IPS DF 4.7 (cell line): ENCODE data around the gene EHBP1.

Experiments
- DNase-seq: peaks from one replicate; pipeline ENCODE4 v3.0.0-alpha.2; 2013; ENCODE audit warnings: low spot score; ENCODE audit errors: extremely low read depth

EHBP1 gene

GRCh38 chr2:62881162-62881795 lies 175.8 kb downstream of the EHBP1 start:
- DNase-seq = no peak

DNA sequence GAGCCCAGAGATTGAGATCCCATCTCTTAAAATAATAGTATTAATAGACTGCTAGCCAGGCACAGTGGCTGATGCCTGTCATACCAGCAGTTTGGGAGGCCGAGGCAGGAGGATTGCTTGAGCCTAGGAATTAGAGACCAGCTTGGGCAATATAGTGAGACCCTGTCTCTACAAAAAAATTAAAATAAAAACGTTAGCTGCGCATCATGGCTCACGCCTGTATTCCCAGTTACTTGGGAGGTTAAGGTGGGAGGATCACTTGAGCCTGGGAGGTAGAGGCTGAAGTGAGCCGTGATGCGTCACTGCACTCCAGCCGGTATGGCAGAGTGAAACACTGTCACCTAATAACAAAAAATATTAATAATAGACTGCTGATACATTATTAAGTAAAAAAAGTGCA lies 178.1 kb downstream of the EHBP1 start:
- no peak for DNase-seq

- no peak for DNase-seq
These were observed 178.6 kb downstream of the EHBP1 start for GRCh38 chr2:62884086-62884485.

DNA sequence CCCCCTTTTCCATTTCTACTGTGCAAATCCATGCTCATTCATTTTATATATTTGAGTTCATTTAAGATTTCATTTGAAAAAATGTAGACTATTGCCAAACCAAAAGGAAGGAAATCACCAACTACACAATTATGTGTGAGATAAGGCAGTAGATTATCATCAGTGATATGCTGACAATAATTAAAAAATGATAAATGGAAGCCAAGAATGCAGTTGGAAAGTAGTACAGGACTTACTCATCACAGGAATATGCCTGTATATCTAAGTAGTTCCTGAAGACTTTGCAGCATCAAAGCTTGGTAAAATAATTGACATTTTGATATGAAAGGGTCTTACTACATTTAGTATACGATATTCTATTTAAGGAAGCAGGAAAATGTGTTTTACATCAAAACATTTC lies 179.0 kb downstream of the EHBP1 start:
- no peak for DNase-seq

GRCh38 chr2:62894966-62895631 lies 189.6 kb downstream of the EHBP1 start:
- DNase-seq = no peak

DNA sequence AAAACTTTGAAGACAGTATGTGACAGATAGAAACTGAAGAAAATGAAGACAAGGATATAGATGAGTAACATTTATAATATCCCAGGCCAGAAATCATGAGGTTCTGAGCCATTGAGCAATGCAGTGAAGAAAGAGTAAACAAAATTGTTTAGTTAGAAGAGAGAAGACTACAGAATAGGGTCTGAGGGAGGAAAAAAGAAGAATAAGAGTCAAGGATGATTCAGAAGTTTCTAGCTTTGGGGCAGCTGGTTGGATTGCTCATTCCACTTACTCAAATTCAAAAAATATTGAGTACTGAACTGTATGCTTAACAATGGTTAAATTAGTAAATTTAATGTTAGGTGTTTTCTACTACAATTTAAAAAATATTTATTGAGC lies 190.1 kb downstream of the EHBP1 start:
- DNase-seq = no peak

DNA sequence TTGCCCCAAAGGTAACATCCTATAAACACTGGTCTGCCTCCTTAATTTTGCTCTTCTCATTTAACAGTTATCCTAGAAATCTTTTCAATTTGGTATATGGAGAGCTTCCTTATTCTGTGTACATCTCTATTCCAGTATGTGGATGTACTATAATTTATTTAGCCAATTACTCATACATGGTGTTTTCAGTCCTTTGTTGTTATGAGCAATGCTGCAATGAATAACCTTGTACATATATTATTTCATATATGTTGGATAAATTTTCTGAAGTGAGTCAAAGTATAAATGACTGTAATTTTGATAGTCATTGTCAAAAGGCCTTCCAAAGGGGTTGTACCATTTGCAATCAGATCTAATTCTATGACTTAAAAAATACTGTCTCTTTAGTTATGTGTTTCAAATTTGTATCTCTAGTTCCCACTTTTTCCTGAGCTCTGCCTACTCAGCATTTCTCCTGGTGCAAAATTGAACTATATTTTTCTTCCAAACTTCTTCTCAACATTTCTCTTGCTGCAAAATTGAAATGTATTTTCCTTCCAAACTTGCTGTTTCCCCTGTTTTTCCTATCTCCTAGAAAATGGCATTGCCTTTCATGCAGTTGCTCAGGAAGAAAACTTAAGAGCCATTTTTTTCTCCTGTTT lies 191.8 kb downstream of the EHBP1 start:
- DNase-seq = no peak

DNA sequence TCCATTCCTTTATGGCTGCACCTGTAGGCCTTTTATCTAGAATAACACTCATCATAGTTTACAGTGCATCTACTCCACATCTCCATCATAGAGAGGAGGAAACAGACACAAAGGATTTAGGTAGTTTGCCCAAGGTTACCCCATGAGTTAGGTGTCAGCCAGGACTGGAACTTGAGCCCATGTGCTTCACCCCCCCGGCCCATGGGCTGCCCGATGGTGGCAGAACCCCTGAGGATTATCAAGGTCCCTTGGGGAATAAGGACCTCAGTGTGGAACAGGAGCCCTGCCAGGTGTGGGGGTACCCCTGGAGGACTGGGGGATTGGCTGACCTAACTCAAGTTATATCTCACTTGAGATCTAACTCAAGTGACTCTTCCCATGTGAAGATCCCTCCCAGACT lies 198.8 kb downstream of the EHBP1 start:
- DNase-seq = no peak

GRCh38 chr2:62908145-62908544 lies 202.6 kb downstream of the EHBP1 start:
- no peak for DNase-seq

DNA sequence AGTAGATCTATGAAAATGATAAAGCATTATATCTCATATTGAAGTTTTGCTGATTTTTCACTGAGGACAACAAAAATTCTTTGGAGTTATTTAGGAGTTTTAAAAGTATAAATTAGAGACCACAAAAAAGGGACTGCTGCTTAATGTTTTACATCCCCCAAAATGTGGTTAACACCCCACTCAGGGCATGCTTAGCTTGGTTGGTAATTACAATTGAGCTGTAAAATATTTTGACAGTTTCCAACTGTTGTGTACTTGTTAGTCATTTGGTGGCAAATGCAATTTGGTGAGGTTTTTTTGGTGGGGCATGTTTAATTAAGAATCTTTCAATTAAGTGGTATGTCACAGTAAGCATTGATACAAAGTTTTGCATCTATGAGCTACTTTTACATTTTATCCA lies 207.8 kb downstream of the EHBP1 start:
- no peak for DNase-seq

DNA sequence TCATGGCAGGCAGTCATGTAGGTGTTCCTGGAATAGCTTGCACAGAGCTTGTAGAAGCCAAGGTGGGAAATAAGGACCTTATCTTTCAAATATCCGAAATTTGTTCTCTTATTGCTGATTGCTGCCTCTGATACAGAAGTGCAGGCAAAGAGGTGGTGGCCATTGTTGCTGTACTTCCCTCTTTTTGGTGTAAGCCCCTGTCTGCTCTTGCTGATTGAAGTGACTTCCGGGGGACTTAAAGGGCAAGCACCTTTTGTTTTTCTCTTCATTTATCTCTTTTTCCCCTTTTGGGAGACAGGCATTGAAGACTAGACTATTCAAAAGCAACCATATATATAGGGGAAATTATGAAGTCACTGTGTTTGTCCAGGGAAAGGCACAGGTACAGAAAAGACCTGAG lies 213.5 kb downstream of the EHBP1 start:
- DNase-seq = no peak

GRCh38 chr2:62920070-62920469 lies 214.6 kb downstream of the EHBP1 start:
- DNase-seq = no peak

DNA sequence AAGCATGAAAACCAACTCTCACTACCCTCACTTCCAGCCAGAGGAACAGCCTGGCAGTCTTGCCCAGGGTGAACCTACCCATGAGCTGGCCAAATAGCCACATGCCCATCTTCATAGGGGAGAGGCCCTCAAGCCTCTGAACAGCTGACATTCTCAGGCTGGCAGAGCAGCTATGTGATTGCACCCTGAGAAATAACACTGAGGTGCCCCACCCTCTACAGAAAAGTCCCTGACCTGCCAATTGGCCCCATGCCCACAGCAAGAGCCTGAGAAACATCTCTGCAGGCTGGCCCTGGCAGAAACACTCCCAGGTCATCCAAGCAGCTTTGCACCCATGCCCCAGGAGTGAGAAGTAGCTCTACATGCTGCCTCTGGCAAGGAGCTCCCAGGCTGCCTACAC lies 217.7 kb downstream of the EHBP1 start:
- DNase-seq = no peak

- no peak for DNase-seq
These were observed 218.4 kb downstream of the EHBP1 start for GRCh38 chr2:62923881-62924280.

- no peak for DNase-seq
These were observed 222.5 kb downstream of the EHBP1 start for GRCh38 chr2:62928015-62928414.

DNA sequence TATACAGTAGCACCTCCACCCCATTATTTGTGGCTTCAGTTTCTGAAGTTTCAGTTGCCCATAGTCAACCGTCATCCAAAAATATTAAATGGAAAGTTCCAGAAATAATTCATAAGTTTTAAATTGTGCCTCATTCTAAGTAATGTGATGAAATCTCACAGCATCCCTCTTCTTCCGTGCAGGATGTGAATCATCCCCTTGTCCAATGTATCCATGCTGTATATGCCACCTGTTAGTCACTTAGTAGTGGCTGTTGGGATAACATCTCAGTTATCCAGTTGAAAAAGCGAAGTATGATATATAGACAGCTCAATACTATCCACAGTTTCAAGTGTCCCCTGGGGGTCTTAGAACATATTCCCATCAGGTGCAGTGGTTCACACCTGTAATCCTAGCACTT lies 226.0 kb downstream of the EHBP1 start:
- no peak for DNase-seq

DNA sequence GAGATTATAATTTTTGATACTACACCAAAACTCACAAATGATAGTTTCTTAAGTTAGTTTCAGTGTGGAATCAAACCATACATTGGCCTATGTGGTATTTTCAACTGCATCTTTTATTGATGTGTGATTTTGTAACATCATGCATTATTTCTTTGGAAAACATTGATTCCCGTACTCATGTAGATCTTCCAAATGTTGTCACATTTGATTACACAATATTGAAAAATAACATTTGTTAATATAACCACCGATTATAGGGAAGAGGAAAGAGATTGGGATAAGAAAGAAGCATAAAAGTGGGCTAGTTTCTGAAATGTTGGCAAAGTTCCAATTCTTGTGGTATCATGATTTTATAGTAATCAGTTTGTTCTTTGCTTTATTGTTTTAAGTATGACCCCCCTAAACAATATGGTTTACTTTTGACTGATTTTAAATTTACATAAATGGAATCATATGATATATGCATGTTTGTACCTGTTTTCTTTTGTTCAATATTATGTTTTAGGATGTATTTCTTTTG lies 227.9 kb downstream of the EHBP1 start:
- no peak for DNase-seq

DNA sequence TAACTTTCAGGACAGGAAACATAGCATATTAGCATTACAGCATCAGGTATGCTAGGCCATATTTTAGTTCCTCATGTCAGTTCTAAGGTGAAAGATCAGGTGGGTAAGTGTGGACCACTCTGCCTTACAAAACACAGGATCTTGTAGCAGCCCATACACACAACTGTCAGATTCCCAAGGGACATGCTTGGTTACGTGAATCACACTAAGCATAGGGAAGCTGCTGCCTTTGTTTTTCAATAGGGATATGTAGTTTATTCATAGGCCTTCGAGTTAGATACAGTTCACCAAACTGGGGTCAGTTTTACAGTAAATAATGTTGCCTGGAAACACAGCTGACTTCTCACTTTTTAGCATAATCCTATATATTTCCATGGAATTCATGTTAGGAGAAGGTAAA lies 229.0 kb downstream of the EHBP1 start:
- DNase-seq = no peak

DNA sequence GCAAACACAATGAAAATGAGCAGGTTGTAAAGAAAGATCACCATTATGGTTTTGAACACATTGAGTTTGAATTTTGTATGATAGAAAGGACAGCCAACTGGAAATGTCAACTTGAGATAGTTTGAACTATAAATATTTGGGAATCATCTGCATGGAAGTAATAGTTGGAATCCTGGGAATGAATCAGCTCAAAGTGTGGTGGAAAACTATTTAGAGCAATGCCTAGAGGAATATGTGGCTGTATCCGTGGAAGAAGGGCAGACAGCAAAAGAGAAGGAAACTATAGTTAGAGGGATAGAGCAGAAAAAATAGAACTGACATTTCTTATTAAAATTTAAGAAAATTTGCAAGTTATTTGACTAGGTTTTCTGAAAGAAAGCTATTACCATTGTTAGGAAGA lies 232.6 kb downstream of the EHBP1 start:
- DNase-seq = no peak

DNA sequence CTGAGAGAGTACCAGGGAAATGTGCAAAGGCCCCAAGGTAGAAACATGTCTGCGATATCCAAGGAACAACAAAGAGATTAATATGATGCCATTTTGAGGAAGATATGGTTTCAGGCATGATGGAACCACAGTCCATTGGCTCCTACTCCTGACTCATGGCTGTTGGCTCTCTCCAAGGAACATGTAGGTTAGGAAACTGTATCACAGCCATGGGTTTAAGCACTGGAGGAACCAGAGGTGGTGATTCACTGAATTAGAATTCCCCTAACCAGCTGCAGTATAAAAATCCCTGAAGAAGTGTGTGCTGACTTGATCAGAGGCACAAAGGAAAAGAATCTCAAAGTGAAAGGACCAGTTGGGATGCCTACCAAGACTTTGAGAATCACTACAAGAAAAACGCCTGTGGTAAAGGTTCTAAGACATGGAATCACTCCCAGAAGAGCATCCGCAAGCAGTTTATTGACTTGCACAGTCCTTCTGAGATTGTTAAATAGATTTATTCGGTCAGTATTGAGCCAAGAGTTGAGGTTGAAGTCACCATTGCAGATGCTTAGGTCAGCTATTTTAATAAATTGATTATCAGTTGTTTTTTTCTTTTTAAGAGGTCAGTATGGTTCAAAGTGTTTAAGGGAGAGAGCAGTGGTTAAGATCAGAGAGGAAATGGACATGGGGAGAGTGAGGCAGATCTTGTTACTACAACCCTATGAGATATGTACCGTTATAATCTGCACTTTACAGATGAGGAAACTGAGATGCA lies 234.4 kb downstream of the EHBP1 start:
- DNase-seq = no peak

GRCh38 chr2:62940697-62941096 lies 235.2 kb downstream of the EHBP1 start:
- no peak for DNase-seq

DNA sequence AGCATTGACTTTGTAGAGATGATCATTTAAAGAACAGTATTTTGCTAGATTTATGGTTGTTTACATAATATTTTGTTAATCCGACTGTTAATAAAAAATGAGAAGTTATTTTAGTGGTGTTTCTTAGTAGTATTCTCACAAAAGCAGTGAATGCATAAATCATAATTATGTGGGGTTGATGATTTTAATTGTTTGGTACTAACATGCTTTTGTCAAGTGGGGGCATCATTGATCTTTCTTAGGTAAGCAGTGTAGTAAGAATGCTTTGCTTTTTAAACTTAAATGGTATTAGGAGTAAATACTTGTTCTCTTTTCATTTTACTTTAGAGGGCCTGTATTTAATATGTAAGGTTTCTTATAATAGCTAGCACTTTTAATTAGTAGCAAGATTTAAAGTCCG lies 235.9 kb downstream of the EHBP1 start:
- no peak for DNase-seq
